Right forelimb (tissue), 1 donor: ENCODE results near the gene CRADD.
"Not testable (repeated sequence)": the region's sequence is repeated elsewhere in the genome, so short reads cannot be mapped to it uniquely, and the experiment has no call there.

Source experiments
- DNase-seq: peaks from one replicate; pipeline ENCODE4 v3.0.0-alpha.2; 2018

CRADD gene

GRCh38 chr12:93740751-93741150, 63.6 kb downstream of the CRADD start:
- DNase-seq: no peak

GRCh38 chr12:93741659-93742109, 64.5 kb downstream of the CRADD start:
- peak; percentile 65 for DNase-seq

GRCh38 chr12:93742110-93742934, 65.1 kb downstream of the CRADD start:
- DNase-seq: peak; percentile 78

GRCh38 chr12:93743229-93743998, 66.2 kb downstream of the CRADD start:
- DNase-seq: no peak

GRCh38 chr12:93743999-93744689, 67.0 kb downstream of the CRADD start:
- DNase-seq: no peak

GRCh38 chr12:93745286-93745685, 68.1 kb downstream of the CRADD start:
- no peak for DNase-seq

GRCh38 chr12:93746572-93747168, 69.5 kb downstream of the CRADD start:
- no peak for DNase-seq

- no peak for DNase-seq
Observed at GRCh38 chr12:93748672-93749383, 71.7 kb downstream of the CRADD start.

GRCh38 chr12:93749515-93749914, 72.3 kb downstream of the CRADD start:
- DNase-seq: no peak

GRCh38 chr12:93750056-93750455, 72.9 kb downstream of the CRADD start:
- no peak for DNase-seq

GRCh38 chr12:93751864-93752610, 74.9 kb downstream of the CRADD start:
- no peak for DNase-seq

- no peak for DNase-seq
Observed at GRCh38 chr12:93753285-93753684, 76.1 kb downstream of the CRADD start.

GRCh38 chr12:93753838-93754429, 76.8 kb downstream of the CRADD start:
- DNase-seq: no peak

- DNase-seq: not testable (repeated sequence)
Observed at GRCh38 chr12:93754859-93755258, 77.7 kb downstream of the CRADD start.

GRCh38 chr12:93756288-93756687, 79.1 kb downstream of the CRADD start:
- no peak for DNase-seq

- DNase-seq: no peak
Observed at GRCh38 chr12:93757792-93758694, 80.9 kb downstream of the CRADD start.

GRCh38 chr12:93758801-93759373, 81.7 kb downstream of the CRADD start:
- no peak for DNase-seq

GRCh38 chr12:93759512-93760081, 82.4 kb downstream of the CRADD start:
- no peak for DNase-seq

GRCh38 chr12:93760275-93760875, 83.2 kb downstream of the CRADD start:
- no peak for DNase-seq
